GM13976 (cell line): ENCODE results near the gene AGMAT.

Experiments used
- DNase-seq: peaks from one replicate; pipeline ENCODE4 v3.0.0; 2012; ENCODE audit warnings: low spot score
- CTCF ChIP-seq: IDR thresholded peaks from 2 replicates; pipeline ENCODE4 v1.5.1; 2012; ENCODE audit warnings: borderline replicate concordance, mild to moderate bottlenecking; ENCODE audit not compliant: insufficient read depth; ENCODE audit errors: extremely low read depth, missing control alignments, control extremely low read depth
- in situ Hi-C: fragments of 300-500 bp; cut with MboI; formaldehyde crosslinking; loops from one replicate; pipeline ENCODE4 v1.12.0; 2022; ENCODE audit warnings: low sequenced_read_pairs, mixed read lengths, inconsistent platforms; ENCODE audit not compliant: unreplicated experiment

The AGMAT gene

GRCh38 chr1:15584489-15585363, at the start of gene AGMAT:
TSS of gene AGMAT (minus strand) at chr1:15585051. CDS start at chr1:15584967, 84 bp downstream.
- DNase-seq = peak; percentile 87
- TF ChIP-seq CTCF = peak; percentile 27
- in situ Hi-C loops = no loop called here

- in situ Hi-C loops = no loop called here
- no peak for TF ChIP-seq CTCF
- no peak for DNase-seq
These were observed 49.0 kb upstream of the AGMAT start for GRCh38 chr1:15633756-15634420.

- DNase-seq = no peak
- in situ Hi-C loops = no loop called here
- TF ChIP-seq CTCF = no peak
These were observed 43.2 kb upstream of the AGMAT start for GRCh38 chr1:15628003-15628402.

- peak; percentile 64 for DNase-seq
- in situ Hi-C loops = no loop called here
- no peak for TF ChIP-seq CTCF
These were observed 42.6 kb upstream of the AGMAT start for GRCh38 chr1:15627343-15627988.

- in situ Hi-C loops = no loop called here
- no peak for TF ChIP-seq CTCF
- DNase-seq = no peak
These were observed 41.6 kb upstream of the AGMAT start for GRCh38 chr1:15626269-15626950.
